Measurements from ENCODE around the gene TMEM183A.
"Not testable (repeated sequence)": the region's sequence is repeated elsewhere in the genome, so short reads cannot be mapped to it uniquely, and the experiment has no call there.

TMEM183A gene

DNA sequence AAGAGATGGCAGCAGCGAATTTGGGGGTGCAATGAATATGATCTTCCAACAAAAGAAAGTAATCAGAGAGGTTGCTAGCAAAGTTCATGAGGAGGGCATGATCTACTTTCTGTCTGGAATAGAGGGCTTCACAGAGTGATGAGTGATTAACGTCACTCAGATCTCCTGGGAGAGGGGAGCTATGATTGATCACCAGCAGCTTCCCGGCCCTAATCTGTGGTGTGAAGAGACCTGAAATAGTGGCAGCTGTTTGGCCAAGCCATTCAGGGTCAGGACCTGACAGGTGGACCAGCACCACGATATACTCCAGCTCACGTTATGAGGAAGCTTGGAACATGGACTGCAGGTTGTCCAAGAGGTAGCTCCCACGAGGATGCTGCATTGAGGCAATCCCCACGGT, 19.9 kb upstream of the TMEM183A start:
- DNase-seq (ENCODE audit: low read depth in 1 of 2, low spot score in 1 of 2) = no peak

GRCh38 chr1:202987922-202988583, 19.1 kb upstream of the TMEM183A start:
- no peak for DNase-seq (ENCODE audit: low read depth in 1 of 2, low spot score in 1 of 2)

DNA sequence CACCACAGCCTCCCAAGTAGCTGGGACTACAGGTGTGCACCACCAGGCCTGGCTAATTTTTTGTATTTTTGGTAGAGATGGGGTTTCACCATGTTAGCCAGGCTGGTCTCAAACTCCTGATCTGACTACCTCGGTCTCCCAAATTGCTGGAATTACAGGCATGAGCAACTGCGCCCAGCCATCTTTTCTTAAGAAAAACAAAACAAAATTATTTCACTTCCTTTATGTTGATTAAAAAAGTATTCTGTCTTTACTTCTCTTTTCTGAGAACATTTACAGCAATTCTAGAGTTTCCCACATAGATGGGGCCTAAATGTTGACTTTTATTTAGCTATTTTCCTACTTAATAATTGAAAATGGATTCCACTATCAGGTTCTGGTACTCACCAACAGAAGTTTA, 17.3 kb upstream of the TMEM183A start:
- no peak for DNase-seq (ENCODE audit: low read depth in 1 of 2, low spot score in 1 of 2)

GRCh38 chr1:202991112-202991511, 16.1 kb upstream of the TMEM183A start:
- DNase-seq (ENCODE audit: low read depth in 1 of 2, low spot score in 1 of 2) = no peak

DNA sequence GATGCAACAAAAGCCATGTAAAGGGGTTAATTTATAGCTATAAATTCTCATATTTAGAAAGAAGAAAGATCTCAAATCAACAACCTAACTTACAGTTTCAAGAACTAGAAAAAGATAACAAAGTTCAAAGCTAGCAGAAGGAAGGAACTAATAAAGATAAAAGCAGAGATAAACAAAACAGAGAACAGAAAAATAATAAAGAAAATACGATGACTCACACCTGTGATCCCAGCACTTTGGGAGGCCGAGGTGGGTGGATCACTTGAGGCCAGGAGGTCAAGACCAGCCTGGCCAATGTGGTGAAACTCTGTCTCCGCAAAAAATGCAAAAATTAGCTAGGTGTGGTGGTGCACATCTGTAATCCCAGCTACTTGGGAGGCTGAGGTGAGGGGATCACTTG, 12.4 kb upstream of the TMEM183A start:
- DNase-seq (ENCODE audit: low read depth in 1 of 2, low spot score in 1 of 2) = no peak

DNA sequence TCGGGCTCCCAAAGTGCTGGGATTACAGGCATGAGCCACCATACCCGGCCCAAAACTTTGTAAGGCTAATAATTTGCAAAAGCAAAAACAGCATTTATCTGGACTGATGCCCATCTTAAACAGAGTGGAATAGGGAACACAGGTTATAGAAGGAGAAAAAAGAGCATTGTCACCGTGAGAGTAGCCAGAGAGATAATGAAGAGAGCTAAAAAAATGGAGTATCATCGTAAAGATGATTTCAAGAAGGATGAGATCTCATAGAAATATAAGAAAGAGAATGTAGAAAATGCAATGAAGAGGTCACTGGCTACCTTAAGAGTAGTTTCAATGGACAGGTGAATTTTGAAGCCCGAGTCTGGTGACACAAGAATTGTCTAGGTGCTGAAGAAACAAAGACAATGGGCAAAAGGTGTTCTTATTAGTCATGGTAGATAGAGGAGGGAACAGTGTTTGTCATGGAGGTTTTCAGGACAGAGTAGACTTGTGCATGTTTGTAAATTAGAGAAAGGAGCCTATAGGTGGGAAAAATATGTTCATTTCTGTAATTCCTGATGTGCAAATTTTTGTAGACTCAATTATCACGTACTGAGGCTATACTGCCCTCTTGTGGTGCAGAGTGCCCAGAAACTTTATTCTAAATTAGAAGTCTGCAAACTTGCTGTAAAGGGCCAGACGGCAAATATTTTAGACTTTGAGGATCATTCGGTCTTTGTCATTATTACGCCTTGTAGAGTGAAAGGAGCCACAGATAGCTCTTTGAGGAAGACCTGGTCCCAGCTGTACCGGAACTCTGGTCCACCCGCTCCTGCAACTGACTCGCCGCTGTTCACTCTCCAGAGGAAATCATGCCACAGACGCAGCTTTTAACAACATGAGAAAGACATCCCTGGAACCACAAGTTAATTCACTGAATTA, 8.1 kb upstream of the TMEM183A start:
- DNase-seq (ENCODE audit: low read depth in 1 of 2, low spot score in 1 of 2) = peak; percentile 18 to 55

- no peak for DNase-seq (ENCODE audit: low read depth in 1 of 2, low spot score in 1 of 2)
Measured at GRCh38 chr1:203000217-203000944, 6.8 kb upstream of the TMEM183A start.

DNA sequence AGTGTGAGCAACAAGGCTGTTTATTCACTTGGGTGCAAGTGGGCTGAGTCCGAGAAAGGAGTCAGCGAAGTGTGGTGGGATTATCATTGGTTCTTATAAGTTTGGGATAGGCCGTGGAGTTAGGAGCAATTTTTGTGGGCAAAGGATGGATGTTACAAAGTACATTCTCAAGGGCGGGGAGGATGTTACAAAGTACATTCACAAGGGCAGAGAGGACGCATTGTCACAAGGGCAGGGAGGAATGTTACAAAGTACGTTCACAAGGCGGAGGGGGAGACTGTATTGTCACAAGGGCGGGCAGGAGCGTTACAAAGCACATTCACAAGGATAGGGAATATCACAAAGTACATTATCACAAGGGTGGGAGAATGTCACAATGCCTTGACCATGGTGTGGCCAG, 5.2 kb upstream of the TMEM183A start:
- DNase-seq (ENCODE audit: low read depth in 1 of 2, low spot score in 1 of 2) = no peak

DNA sequence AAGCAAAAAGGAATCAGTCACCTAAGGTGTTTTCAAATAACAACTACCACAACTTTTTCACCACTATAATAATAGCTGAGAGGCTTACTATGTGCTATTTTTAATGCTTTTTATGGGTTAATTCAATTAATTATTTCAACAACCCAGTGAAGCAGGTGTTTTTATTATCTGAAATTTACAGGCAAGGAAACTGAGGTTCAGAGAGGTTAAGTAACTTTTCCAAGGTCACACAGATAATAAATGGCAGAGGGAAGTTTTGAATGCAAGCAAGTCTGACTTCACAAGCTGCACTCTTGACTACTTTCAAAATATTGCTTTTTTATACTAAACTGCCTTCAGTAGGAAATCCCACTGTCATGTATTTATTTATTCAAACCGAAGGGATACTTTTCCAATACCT, 4.2 kb upstream of the TMEM183A start:
- DNase-seq (ENCODE audit: low read depth in 1 of 2, low spot score in 1 of 2) = no peak

DNA sequence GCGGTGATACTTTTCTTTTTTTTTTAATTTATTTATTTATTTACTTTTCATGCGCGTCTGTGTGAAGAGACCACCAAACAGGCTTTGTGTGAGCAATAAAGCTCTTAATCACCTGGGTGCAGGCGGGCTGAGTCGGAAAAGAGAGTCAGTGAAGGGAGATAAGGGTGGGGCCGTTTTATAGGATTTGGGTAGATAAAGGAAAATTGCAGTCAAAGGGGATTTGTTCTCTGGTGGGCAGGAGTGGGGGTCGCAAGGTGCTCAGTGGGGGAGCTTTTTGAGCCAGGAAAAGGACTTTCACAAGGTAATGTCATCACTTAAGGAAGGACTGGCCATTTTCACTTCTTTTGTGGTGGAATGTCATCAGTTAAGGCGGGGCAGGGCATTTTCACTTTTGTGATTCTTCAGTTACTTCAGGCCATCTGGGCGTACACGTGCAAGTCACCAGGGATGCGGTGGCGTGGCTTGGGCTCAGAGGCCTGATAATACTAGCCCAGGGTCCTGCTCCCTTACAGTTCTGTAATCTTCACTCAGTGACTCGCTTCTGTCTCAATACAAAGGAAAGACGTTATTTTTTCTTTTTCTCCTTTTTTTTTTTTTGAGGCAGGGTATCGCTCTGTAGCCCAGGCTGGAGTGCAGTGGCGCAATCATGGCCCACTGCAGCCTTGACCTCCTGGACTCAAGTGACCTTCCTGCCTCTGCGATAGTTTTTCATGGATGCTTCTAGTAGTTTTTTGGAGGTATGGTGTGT, 1.6 kb upstream of the TMEM183A start:
- DNase-seq (ENCODE audit: low read depth in 1 of 2, low spot score in 1 of 2) = not testable (repeated sequence)

- DNase-seq (ENCODE audit: low read depth in 1 of 2, low spot score in 1 of 2) = no peak
Measured at GRCh38 chr1:203009185-203009584, 2.0 kb downstream of the TMEM183A start.

DNA sequence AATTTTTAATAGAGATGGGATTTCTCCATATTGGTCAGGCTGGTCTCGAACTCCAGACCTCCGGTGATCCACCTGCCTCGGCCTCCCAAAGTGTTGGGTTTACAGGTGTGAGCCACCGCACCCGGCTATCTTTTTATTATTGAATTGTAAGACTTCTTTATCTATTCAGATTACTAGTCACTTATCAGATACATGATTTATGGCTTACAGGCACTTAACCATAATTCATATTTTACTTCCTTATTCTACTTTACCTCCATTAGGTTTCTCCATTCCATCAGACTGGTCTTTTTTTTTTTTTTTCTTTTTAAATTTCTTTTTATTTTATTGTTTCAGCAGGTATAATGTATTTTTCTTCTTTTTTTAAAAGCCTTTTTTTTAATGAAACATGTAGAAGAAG, 4.4 kb downstream of the TMEM183A start:
- DNase-seq (ENCODE audit: low read depth in 1 of 2, low spot score in 1 of 2) = no peak

- no peak for DNase-seq (ENCODE audit: low read depth in 1 of 2, low spot score in 1 of 2)
Measured at GRCh38 chr1:203017061-203017460, 9.9 kb downstream of the TMEM183A start.

- DNase-seq (ENCODE audit: low read depth in 1 of 2, low spot score in 1 of 2) = no peak
Measured at GRCh38 chr1:203017692-203018091, 10.5 kb downstream of the TMEM183A start.

DNA sequence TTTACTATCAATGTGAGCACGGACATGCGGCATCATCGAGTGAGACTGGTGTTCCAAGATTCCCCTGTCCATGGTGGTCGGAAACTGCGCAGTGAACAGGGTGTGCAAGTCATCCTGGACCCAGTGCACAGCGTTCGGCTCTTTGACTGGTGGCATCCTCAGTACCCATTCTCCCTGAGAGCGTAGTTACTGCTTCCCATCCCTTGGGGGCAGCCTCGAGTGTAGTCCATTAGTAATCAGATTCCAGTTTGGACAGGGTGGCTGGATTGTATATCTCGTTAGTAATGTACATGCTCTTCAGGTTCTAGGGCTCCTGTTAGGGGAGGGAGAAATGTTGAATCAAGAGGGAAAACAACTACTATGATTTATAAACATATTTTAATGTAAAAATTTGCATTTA, 15.7 kb downstream of the TMEM183A start:
- not testable (repeated sequence) for DNase-seq (ENCODE audit: low read depth in 1 of 2, low spot score in 1 of 2)

- DNase-seq (ENCODE audit: low read depth in 1 of 2, low spot score in 1 of 2) = no peak
Measured at GRCh38 chr1:203025686-203026030, 18.5 kb downstream of the TMEM183A start.

DNA sequence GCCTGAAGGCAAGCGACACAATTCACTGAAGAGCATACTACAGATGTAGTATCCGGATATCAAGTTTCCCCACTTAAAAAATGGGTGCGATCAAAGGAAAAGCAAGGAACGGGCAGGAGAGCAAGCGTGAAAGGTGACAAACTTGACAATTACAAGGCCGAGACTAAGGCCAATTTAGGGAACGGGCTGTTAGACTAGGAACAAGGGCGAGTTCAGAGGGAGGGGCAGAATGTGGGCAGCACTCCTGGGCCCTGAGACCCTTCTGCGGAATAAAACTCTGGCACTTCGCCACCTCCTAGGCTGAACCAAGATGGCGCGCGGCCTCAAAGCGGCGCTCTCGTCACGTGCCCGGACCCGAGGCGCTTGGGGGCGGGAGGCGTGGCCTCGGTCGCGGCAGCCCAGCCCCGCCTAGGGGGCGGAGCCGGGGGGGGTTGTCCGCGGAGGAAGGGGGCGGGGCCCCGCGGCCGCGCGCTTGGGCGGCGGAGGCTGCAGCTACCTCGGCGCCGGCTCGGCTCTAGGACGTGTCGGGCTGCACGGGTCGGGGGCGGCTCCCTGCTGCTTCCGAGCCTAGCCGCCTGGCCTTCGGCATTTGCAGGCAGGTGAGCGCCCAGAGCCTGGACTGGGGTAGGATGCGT, 19.0 kb downstream of the TMEM183A start, which contains the start of gene PPFIA4:
Gene PPFIA4, plus strand, starts transcription at position 461 of the 635 bp plus-strand sequence. CDS start 12,518 bp downstream, outside the sequence.
- peak; percentile 68 to 73 for DNase-seq (ENCODE audit: low read depth in 1 of 2, low spot score in 1 of 2)

DNA sequence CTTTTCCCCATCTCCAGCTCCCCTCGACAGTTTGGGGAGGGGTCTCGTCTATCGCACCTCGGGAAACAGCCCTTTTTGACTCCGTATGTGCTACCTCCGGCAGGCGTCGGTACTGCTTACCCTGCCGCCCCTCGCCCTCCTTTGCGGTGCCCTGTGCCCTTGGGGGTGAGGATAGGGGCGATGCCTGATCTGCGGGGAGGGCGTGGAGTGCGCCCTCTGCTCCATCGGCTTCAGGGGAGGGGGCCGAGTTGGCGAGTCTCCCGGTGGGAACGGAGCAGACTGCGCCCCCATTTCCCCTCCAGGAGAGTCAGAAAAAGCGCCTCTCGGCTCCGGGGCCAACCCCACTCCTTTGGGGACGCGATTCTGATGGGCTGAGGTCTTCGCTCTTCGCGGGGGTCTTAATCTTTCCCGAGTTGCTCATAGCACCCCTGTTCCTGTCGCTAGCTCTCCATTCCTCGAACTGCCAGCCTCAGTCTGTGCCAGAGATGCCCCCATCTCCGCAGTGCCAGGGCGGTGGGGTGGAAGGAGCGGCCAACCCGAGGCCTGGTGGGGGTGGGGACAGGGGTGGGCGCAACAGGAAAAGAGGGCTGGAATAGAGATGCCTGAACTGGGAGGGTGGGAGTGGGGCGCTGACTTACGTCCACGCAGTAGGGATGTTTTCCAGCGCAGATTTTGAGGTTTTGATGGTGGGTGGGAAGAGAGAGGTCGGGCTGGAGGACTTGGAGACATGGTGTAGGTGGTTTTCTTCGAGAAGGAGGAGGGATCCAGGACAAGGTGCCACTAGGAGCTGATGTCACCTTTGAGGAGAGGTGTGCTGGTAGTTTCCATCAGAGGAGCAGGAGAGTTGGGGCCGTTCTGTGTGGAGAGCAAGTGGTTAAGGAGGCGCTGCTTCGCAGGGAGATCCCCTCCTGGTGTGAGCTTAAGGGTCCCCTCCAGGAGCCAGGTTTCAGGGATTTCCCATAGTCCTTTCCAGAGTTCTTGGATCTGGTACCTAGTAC, 19.8 kb downstream of the TMEM183A start:
- no peak for DNase-seq (ENCODE audit: low read depth in 1 of 2, low spot score in 1 of 2)

DNA sequence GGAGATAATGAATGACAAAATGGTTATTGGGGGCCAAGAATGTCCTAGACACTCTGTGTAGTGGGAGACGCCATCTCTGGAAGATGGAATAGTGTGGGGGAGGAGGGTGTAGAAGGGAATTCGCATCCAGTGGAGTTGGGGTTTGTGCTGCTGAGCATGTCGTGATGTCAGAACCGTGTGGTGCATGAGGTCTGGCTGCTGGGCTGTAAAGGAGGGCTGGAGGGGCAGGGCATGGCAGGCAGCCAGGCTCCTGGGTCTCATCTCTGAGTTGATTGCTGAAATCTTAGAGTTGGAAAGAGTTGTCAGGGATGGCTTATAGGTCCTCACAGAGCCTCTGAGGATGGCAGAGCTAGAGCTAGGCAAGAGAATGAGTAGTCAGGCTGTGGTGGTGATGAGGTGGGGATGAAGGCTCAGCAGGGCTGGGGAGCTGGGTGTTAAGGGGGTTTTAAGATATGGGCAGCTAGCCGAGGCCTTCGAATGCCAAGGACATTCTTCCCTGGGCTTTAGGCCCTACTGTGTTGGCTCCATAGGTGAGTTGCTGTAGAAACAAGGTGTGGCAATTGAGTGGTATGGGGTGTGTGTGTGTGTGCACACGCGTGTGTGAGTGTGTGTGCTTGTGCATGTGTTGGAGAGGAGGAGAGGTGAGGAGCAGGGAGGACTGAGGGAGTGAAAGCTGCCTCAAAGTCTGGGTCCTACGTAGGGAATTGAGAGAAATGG, 21.1 kb downstream of the TMEM183A start:
- DNase-seq (ENCODE audit: low read depth in 1 of 2, low spot score in 1 of 2) = no peak

Measured in activated CD4-positive, alpha-beta T cell treated with anti-CD3 and anti-CD28 coated beads, Interleukin-2, amount 50 U/mL, for 24 hours (primary cell).